NCI-H1436 treated with DMSO at 0.1 percent for 48 hours (cell line): ENCODE results near the gene LATS1.
"Not testable (repeated sequence)": the region's sequence is repeated elsewhere in the genome, so short reads cannot be mapped to it uniquely, and the experiment has no call there.

Experiments
- DNase-seq: peaks from one replicate; lab custom pipeline; 2025; lab: John Stamatoyannopoulos, UW

LATS1 gene

DNA sequence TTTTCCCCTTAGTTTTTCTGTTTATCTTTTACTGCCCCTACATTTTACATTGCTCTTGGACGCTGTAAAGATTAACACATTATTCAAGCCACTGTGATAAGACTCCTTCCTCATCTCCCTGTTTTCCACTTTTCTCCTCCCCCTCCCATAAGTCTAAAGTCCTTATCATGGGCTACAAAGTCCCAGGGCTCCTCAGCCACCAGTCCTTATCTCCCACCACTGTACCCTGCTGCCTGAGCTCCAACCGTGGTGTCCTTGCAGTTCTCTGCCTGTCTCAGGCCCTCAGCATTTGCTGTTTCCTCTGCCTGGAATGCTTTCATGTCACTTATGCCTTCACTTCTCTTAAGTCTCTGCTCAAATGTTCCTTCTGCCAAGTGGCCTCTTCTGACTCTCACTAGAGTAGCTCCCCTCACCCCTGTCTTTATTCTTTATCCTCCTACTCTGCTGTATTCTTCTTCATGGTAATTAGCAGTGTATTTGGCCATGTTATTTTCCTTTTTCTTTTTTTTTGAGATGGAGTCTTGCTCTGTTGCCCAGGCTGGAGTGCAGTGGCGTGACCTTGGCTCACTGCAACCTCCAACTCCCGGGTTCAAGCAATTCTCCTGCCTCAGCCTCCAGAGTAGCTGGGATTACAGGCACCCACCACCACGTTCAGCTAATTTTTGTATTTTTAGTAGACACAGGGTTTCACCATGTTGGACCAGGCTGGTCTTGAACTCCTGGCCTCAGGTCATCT is 10.8 kb upstream of the LATS1 start:
- DNase-seq, result no peak

DNA sequence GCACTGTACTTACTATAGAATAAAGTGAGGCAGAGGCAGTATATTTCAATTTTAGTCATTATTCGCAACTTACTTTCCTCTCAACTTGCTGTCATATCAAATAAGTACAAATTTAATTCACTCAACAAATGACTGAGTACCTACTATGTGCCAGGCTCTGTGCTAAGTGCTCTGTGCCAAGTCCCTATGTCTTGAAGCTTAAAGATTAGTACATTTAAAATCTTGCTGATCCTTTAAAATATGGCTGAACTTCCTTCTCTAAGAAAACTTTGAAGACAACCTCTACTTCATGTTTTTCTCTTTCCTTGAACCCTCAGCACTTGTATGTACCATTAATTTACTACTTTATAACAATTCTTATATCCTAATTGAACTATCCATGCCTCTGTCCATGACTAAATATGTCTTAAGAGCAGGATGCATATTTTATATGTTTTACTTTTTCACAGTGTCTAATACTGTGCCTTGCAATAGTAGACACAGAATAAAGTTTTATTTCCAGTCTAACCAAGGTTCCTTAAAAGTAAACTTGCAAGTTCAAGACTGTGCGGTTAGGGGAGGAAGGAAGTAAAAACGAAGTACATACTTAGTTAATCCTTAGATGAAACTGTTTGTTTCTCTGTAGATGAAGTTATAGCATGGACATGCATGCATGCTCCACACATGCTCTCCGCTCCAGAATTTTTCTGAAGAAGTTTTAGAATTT is 10.0 kb upstream of the LATS1 start:
- no peak for DNase-seq

DNA sequence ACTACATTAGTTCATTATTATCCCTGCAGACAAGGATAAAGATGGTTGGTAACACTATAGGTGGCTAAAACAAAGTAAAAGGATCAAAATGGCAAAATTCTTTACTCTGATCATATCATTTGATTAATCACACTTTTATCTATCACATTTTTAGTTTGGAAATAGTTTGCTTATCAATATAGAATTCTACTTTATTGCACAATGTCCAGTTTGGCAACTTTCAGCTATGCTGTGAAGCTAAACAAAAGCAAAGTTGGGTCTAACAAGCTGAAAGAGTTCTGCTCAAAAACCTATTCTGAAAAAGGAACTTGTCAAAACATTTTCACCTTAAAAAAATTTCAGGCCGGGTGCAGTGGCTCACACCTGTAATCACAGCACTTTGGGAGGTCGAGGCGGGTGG is 7.9 kb upstream of the LATS1 start:
- no peak for DNase-seq

DNA sequence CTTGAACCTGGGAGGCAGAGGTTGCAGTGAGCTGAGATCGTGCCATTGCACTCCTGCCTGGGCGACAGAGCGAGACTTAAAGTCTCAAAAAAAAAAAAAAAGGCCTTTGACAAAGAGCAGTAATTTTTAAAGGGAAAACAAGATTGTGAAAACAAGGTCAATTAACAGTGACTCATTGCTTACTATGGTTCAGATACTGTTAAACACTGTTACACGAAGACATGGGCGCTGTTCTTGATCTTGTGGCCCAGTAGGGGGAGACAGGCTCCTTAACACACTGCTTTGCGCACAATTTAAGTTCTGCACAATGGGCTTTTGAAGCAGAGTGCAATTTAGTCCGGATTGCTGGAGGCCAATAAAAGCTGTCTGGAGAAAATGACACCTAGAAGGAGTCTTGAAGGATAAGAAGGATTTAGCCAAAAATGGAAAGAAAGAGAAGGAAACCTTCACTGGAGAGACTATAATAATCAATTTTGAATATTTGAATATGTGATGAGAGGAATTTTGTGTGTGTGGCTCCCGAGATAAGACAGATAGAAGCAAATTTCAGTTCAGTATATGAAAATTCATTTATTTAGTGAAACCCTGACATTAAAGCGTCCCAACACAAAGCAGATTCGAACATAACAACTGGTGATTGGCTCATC is 6.0 kb upstream of the LATS1 start:
- DNase-seq, result no peak

DNA sequence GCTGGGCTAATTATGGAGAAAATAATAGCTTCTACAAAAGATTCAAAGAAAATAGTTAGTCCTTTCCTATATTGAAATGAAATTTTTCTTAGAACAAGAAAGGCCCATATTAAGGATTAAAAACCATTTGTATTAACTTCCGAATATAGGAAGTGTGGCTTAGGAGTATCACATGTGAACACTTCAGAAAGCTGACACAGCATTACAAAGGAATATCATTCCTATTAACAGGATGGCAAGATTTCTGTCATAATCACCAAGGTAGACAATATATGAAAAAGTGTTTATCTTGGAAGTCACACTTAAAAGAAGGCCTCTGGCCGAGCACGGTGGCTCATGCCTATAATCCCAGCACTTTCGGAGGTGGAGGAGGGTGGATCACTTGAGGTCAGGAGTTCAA is 5.4 kb upstream of the LATS1 start:
- no peak for DNase-seq

DNA sequence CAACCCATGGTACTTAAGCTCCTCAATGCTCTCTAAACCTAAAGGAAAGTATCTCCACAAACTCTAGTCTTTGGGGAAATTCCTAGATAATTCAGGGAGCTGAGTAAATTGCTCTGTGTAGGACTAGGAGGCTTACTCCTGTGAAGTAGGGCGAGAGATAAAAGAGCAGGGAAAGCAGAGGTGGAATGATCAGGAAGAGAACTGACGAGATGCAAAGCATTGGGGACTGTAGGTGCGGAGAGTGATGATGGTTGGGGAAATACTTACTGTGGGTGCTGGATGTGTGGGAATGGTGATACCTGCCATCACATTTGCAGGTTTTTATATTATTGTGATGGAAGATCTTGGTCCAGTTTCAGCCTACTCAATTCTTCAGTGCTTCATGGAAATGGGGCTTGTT is 1.6 kb upstream of the LATS1 start:
- DNase-seq, result no peak

DNA sequence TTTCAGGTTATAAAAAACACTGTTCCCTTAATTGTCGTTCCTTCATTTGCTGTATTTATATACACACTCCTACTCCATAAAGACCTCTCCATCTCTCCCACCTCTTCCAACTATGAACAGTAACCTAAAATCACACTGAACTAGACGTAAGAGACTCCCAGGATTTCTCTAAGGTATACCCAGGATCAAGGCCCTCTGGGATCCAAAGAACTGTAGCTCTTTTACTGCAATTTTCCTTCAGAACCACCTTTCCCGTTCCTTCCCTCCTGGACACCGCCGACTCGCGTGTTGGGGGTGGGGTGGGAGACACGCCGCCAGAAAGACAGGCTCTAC is 680 bp downstream of the LATS1 start:
- no peak for DNase-seq

DNA sequence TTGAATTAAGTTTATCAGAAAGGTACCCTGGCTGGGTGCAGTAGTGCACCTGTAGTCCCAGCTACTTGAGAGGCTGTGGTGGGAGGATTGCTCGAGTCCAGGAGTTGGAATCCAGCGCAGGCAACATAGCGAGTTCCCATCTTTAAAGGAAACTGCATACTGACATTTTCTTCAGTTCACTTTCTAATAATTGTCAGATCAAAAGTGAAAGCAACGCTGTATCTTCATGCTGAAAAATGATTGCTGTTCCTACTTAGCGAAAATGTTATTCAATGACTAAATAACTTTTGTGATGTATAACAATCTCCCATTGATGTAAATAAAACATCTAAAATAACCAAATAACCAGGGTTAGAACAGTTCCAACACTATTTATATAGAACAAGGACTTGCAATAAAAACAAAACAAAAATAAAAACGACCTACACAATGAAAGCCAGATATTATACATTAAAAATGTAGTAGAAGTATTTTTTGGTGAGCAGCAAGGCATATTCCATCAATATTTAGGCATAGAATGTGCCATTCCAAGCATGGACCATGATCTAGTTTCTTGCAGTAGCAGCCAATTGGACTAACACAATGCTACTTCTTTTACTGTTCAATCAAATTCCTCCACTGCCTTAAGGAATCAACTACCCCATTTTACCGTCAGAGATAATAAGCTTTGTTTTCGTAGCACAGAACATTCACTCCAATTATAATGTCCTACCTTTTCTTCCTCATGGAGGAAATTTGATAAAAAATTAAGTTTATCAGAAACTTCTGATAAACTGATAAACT is 1.5 kb downstream of the LATS1 start:
- no peak for DNase-seq

DNA sequence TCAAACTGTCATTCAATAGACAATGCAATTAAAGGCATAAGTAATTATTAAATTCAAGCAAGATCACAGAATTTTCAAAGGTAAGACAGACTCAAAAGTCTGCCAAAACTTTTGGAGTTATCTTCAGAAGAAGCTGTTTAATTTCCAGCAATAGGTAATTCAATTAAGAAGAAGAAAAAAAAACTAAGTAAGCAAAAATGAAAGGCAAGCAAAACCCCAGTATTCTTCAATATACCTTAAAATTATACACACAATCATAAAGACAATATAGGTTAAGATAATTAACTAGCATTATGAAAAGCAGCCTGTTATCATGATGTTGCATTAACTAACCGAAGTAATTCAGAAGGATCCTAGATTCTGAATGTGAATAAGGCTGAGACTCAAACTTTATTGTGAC is 3.5 kb downstream of the LATS1 start:
- DNase-seq, result no peak

DNA sequence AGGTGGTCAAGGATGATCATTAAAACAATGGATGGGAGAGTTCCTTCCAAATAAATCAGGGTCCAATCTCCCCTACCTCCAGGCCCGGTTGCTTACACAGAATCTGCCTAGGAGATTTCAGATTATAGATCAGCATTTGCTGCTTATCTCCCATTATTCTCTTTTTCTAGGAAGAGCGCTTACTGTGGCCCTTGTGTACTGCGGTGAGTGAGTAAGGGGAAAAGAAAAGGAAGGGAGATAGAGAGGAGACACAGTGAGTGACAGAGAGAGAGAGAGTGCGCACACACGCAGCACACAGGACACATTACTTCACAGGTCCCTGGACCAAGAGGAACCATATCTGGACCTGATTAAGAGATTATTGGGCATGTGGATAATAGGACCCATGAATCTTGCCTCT is 6.2 kb downstream of the LATS1 start:
- DNase-seq, result no peak

DNA sequence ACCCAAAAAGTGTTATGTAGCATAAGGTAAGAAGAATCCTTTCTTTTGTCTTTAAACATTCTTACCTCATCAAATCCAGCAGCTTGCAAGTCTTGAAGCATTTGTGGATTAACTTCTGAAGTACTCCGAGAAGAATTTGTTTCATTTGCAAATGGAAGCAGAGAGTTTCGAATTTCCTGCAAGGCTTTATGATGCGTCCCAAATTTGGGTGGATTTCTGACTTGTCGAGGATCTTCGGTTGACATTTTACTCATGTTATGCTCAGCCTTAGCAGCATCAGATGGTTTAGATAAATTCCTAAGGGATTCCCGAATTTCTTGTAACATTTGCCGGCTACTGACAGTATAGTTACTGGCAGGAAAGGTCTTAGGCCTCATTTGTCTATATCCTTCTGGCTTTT is 16.2 kb downstream of the LATS1 start:
- no peak for DNase-seq

DNA sequence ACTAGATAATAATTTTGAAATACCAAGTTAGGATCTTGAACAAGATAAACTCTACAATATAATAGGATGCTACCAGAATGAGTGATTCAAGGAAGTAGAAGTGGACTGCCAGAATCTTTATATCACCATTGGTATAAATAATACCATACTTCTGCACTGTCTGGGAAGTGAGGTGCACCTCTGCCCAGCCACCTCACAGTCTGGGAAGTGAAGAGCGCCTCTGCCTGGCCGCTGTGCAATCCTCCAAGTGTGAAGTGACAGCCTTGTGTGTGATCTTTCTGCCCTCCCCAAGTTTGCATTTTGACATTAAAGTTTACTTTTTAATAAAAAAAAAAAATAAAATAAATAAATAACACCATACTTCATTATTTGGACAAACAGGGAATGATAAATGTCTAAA is 18.8 kb downstream of the LATS1 start:
- DNase-seq, result no peak

DNA sequence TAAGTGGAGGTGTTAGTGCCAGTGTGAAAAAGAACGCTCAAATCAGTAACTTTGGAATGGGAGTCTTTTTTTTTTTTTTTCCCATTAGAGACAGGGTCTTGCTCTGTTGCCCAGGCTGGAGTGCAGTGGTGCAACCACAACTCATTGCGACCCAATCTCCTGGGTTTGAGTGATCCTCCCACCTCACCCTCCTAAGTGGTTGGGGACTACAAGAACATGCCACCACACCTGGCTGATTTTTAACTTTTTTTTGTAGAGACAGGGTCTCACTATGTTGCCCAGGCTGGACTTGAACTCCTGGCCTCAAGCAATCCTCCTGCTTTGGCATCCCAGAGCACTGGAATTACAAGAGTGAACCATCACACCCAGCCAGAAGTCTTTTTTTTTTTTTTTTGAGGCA is 19.7 kb downstream of the LATS1 start:
- no peak for DNase-seq

DNA sequence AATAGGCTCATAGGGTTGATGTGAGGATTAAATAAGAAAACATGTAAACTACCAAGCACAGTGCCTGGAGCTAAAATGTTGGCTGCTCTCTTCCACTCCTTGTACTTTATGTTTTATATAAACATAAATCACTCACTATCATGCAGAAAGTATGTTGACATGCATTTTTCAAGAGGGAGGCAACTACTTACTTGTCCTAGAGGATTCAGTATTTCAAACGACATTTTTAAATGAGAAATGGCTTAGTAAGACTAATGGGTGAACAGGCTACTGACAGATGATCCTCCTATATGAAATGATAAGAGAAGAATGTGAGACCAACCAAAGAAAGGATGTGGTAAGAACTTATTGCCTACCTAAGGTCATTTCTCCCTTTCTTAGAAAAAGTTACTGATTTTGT is 21.0 kb downstream of the LATS1 start:
- no peak for DNase-seq

DNA sequence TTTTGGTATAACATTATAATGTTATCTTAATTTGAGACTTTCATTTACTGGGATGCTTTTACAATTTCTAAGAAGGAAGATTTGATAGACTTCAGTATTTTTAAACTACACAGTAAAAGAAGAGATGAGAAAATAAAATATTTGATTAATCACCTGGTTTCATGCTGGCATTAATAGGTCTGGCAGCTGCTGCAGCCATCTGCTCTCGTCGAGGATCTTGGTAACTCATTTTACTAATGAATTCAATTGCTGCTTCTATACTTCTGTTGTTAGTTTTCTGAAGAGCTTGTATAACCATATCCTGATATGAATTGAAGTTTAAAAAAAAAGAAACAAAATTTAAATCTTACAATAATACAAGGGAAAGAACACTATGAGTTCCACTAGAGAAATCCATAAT is 23.0 kb downstream of the LATS1 start:
- no peak for DNase-seq

DNA sequence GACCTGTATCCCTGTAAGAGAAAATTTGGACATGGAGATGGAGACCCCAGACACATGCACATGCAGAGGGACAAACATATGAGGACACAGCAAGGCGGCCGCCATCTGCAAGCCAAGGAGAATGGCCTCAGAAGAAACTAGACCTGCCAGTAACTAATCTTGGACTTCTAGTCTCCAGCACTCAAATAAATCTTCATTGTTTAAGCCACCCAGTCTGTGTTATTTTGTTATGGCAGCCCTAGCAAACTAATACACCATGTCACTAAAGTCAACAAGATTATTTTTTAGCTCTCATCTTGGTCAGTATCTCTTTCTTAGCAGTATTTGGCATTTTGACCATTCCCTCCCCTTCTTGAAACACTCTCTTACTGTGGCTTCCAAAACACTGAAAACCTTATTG is 26.7 kb downstream of the LATS1 start:
- no peak for DNase-seq

DNA sequence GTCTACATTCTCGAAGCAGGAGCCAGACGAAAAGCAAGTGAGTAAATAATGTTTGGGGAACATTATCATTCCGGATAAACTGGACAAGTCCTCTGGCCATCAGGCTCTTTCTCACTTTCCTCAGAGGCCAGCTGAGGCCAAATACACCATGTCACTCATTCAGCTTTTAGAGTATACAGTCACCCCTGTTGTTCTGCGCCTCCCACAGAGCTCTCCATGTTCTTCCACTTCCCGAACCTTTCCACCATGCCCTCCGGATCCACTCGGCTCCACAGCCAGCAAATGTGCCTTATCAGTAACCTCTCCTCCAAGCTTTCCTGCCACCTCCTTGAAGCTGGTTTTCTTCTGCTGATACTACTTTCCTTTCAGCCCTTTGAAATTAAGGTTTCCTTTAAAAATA is 31.7 kb downstream of the LATS1 start:
- no peak for DNase-seq

DNA sequence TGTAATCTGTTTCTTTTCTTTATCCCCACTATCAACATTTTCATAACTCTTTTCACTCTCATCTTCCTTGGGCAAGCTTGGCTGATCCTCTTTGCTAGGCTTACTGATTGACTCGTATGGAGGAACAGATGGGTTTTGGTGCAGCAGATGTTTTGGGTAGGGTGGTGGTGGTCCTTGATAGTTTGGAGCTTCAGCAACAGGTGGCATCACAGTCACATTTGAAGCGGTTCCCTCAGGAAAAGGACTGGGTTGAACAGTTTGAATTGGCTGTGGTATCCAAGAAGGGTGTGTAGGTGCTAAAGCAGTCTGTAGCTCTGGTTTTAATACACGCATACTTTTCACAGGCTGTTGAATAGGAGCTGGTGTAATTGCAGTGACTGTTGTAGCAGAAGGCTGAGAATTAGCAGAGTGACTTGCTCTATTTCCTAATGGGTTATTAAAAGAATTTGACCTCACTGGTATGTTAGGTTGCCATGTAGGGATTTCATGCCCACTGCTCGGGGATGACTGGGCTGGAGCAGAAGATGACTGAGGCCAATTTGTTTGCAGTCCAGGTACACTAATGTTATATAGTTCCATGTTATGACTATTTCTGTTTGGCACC is 34.5 kb downstream of the LATS1 start:
- no peak for DNase-seq

DNA sequence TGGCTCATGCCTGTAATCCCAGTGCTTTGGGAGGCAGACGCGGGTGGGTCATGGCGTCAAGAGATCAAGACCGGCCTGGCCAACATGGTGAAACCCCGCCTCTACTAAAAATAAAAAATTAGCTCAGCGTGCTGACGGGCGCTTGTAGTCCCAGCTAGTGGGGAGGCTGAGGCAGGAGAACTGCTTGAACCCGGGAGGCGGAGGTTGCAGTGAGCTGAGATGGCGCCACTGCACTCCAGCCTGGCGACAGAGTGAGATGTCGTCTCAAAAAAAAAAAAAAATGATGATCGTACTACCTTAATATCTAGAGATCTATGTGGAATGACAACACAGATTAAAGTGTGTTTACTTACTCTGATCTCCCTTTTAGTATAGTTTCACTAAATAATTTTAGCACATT is 36.1 kb downstream of the LATS1 start:
- not testable (repeated sequence) for DNase-seq

DNA sequence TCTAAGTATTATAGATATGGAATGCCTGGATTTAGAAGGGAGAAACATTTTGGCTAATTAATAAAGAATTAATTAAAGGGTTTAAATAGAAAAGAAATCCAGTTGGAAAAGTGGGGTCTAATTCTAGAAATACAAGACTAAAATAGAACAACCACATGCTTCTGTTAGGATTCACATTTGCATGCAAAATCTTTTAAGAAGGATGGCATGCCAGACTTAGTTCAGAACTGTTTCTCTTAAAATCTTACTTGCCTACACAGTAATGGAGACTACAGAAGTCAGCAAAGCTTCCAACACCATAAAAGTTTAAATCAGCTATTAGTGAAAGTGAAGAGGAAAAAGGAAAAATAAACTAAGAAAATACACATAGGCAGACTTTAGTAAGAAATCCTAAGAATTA is 36.7 kb downstream of the LATS1 start:
- no peak for DNase-seq

DNA sequence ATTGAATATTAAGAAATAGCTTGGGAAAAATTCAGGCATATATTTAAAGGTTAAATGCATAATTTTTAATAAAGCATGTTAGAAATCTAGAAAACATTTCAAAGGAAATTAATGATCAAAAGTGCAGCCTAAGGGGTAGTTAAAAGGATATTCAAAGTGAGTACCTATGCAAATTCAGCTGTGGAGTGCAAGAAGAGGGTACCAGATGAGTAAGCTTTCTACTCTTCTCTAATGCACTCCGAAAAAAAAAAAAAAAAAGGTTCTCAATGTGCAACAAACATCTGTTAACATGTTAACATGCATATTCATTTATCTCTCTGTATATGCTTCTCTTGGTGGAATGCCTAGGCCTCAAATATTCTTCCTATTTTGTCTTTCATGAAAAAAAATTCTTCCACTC is 37.4 kb downstream of the LATS1 start:
- DNase-seq, result no peak

DNA sequence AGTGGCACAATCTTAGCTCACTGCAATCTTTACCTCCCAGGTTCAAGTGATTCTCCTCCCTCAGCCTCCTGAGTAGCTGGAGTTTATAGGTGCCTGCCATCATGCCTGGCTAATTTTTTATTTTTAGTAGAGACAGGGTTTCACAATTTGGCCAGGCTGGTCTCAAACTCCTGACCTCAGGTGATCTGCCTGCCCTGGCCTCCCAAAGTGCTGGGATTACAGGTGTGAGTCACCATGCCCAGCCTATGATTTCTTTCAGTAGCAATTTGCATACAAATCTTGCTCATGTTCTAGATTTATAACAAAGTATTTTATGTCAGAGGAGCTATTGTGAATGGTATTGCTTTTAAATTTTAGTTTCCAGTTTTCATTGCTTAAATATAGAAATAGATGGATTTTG is 45.6 kb downstream of the LATS1 start:
- DNase-seq, result not testable (repeated sequence)
